Activated CD4-positive, alpha-beta memory T cell treated with anti-CD3 and anti-CD28 coated beads for 36 hours (primary cell): Measurements from ENCODE around the gene LTF. TPM values are rescaled to one million over a fixed set of nuclear protein-coding genes. Genes with fewer than 3 reads are reported as not detected.
A peak's percentile ranks its signal among the peaks of the same experiment; 100 is the strongest.

ENCODE experiments used
- CTCF ChIA-PET: fragments of 350-600 bp; sonication (Branson Sonifier 250); formaldehyde crosslinking; loops from one replicate; lab custom pipeline; 2021; ENCODE audit warnings: antibody characterized with exemption, inconsistent platforms; lab: Charles Lee
- POLR2A ChIA-PET: fragments of 350-600 bp; sonication (Branson Sonifier 250); formaldehyde crosslinking; loops from one replicate; lab custom pipeline; 2021; ENCODE audit warnings: antibody characterized with exemption; lab: Charles Lee
- DNase-seq: peaks from one replicate; pipeline ENCODE4 v3.0.0-alpha.2; 2020
- H3K27ac Mint-ChIP-seq: one replicate; pipeline ENCODE4 v1.8.0; 2021; ENCODE audit warnings: mixed read lengths
- H3K27me3 Mint-ChIP-seq: one replicate; pipeline ENCODE4 v1.8.0; 2021; ENCODE audit warnings: mixed read lengths
- H3K36me3 Mint-ChIP-seq: one replicate; pipeline ENCODE4 v1.8.0; 2021; ENCODE audit warnings: mixed read lengths
- H3K4me1 Mint-ChIP-seq: one replicate; pipeline ENCODE4 v1.8.0; 2021; ENCODE audit warnings: low read depth, mixed read lengths
- H3K4me3 Mint-ChIP-seq: one replicate; pipeline ENCODE4 v1.8.0; 2021; ENCODE audit warnings: mild to moderate bottlenecking, mixed read lengths
- H3K9me3 Mint-ChIP-seq: one replicate; pipeline ENCODE4 v1.8.0; 2021; ENCODE audit warnings: mixed read lengths
- intact Hi-C: fragments of 100-400 bp; cut with micrococcal nuclease; formaldehyde crosslinking; loops from one replicate; pipeline ENCODE4 v1.15.1; 2023
- total RNA-seq, 2 experiments: library from RNA; stranded (reverse); gene quantifications; one replicate each; pipeline ENCODE4 v1.2.3, GENCODE V29; 2021

The LTF gene
- total RNA-seq, 2 experiments from 2014 or later, result not detected

- Mint-ChIP-seq H3K9me3 (no peaks in the 10 kb centered on the region), H3K27me3 (no peaks in the 10 kb centered on the region), H3K27ac (no peak overlapping the region), H3K4me1 (peaks cover 11% of the 10 kb centered on the region), H3K4me3 (no peak overlapping the region), H3K36me3 (no peaks in the 10 kb centered on the region)
- ChIA-PET POLR2A (interaction anchor here (1.2 kb wide), 2 partner anchors 120 to 140 kb away, joined by 4 read pairs; no protein-coding TSS in a partner anchor), CTCF (interaction anchor here (0.6 to 7.0 kb wide), 47 partner anchors 9 to 1522 kb away, joined by 3 to 250 read pairs (median 7); partner anchors contain the start of genes ALS2CL, CCR1, CCR5AS and CCRL2)
- intact Hi-C loops, result loop anchor here (5.0 kb wide), 2 partner anchors 48 to 208 kb away; no protein-coding TSS in a partner anchor
- no peak for DNase-seq
These were observed 24.7 kb upstream of the LTF start for GRCh38 chr3:46489381-46489780.

GRCh38 chr3:46488735-46489361 lies 24.1 kb upstream of the LTF start:
- Mint-ChIP-seq H3K9me3 (no peaks in the 10 kb centered on the region), H3K27ac (no peak overlapping the region), H3K4me1 (peaks cover 11% of the 10 kb centered on the region), H3K36me3 (no peaks in the 10 kb centered on the region), H3K4me3 (peak overlapping the region; percentile 21), H3K27me3 (no peaks in the 10 kb centered on the region)
- intact Hi-C loops, result loop anchor here (1.0 to 5.0 kb wide), 4 partner anchors 48 to 208 kb away; no protein-coding TSS in a partner anchor
- DNase-seq, result peak; percentile 96
- ChIA-PET CTCF (interaction anchor here (0.6 to 7.0 kb wide), 83 partner anchors 9 to 1522 kb away, joined by 3 to 250 read pairs (median 5); partner anchors contain the start of genes ALS2CL, CCR1, CCR5AS and CCRL2), POLR2A (interaction anchor here (1.2 kb wide), 2 partner anchors 119 to 141 kb away, joined by 4 read pairs; no protein-coding TSS in a partner anchor)

GRCh38 chr3:46485779-46486175 lies 21.1 kb upstream of the LTF start:
- no peaks in the 10 kb centered on the region for H3K36me3 Mint-ChIP-seq
- peaks cover 11% of the 10 kb centered on the region for H3K4me1 Mint-ChIP-seq
- DNase-seq, result no peak
- CTCF ChIA-PET, result interaction anchor here (1.0 to 4.2 kb wide), 3 partner anchors 16 to 144 kb away, joined by 3 to 16 read pairs (median 3); no protein-coding TSS in a partner anchor
- H3K4me3 Mint-ChIP-seq, result no peak overlapping the region
- no peak overlapping the region for H3K27ac Mint-ChIP-seq
- no peaks in the 10 kb centered on the region for H3K9me3 Mint-ChIP-seq
- no peaks in the 10 kb centered on the region for H3K27me3 Mint-ChIP-seq
- intact Hi-C loops, result loop anchor here (5.0 kb wide), 2 partner anchors 52 to 212 kb away; no protein-coding TSS in a partner anchor
- POLR2A ChIA-PET, result no interaction called here

- no peak overlapping the region for H3K4me3 Mint-ChIP-seq
- ChIA-PET CTCF (interaction anchor here (1.0 to 4.2 kb wide), 3 partner anchors 17 to 145 kb away, joined by 3 to 16 read pairs (median 3); no protein-coding TSS in a partner anchor), POLR2A (no interaction called here)
- intact Hi-C loops, result loop anchor here (5.0 kb wide), 2 partner anchors 52 to 212 kb away; no protein-coding TSS in a partner anchor
- no peaks in the 10 kb centered on the region for H3K27me3 Mint-ChIP-seq
- DNase-seq, result no peak
- H3K9me3 Mint-ChIP-seq, result no peaks in the 10 kb centered on the region
- H3K4me1 Mint-ChIP-seq, result peaks cover 11% of the 10 kb centered on the region
- H3K27ac Mint-ChIP-seq, result no peak overlapping the region
- no peaks in the 10 kb centered on the region for H3K36me3 Mint-ChIP-seq
These were observed 20.4 kb upstream of the LTF start for GRCh38 chr3:46484911-46485778.

- intact Hi-C loops, result no loop called here
- CTCF ChIA-PET, result interaction anchor here (0.6 to 4.2 kb wide), 4 partner anchors 62 to 405 kb away, joined by 3 to 16 read pairs (median 6); no protein-coding TSS in a partner anchor
- no peaks in the 10 kb centered on the region for H3K36me3 Mint-ChIP-seq
- peaks cover 6% of the 10 kb centered on the region for H3K4me1 Mint-ChIP-seq
- H3K9me3 Mint-ChIP-seq, result no peaks in the 10 kb centered on the region
- H3K27me3 Mint-ChIP-seq, result no peaks in the 10 kb centered on the region
- no peak overlapping the region for H3K4me3 Mint-ChIP-seq
- no peak overlapping the region for H3K27ac Mint-ChIP-seq
- DNase-seq, result no peak
- POLR2A ChIA-PET, result no interaction called here
These were observed 19.7 kb upstream of the LTF start for GRCh38 chr3:46484388-46484787.

GRCh38 chr3:46483825-46484224 lies 19.1 kb upstream of the LTF start:
- no peak for DNase-seq
- no peaks in the 10 kb centered on the region for H3K36me3 Mint-ChIP-seq
- peaks cover 1% of the 10 kb centered on the region for H3K4me1 Mint-ChIP-seq
- peaks cover 3% of the 10 kb centered on the region for H3K27me3 Mint-ChIP-seq
- H3K9me3 Mint-ChIP-seq, result no peaks in the 10 kb centered on the region
- H3K27ac Mint-ChIP-seq, result no peak overlapping the region
- CTCF ChIA-PET, result interaction anchor here (0.6 to 4.2 kb wide), 4 partner anchors 63 to 405 kb away, joined by 3 to 16 read pairs (median 6); no protein-coding TSS in a partner anchor
- no peak overlapping the region for H3K4me3 Mint-ChIP-seq
- intact Hi-C loops, result no loop called here
- POLR2A ChIA-PET, result no interaction called here

- H3K27ac Mint-ChIP-seq, result no peak overlapping the region
- no peak overlapping the region for H3K4me3 Mint-ChIP-seq
- CTCF ChIA-PET, result interaction anchor here (1.7 to 4.2 kb wide), 2 partner anchors 75 to 147 kb away, joined by 9 to 16 read pairs; no protein-coding TSS in a partner anchor
- DNase-seq, result no peak
- peaks cover 11% of the 10 kb centered on the region for H3K27me3 Mint-ChIP-seq
- H3K36me3 Mint-ChIP-seq, result no peaks in the 10 kb centered on the region
- POLR2A ChIA-PET, result no interaction called here
- H3K9me3 Mint-ChIP-seq, result no peaks in the 10 kb centered on the region
- H3K4me1 Mint-ChIP-seq, result no peaks in the 10 kb centered on the region
- intact Hi-C loops, result no loop called here
These were observed 18.1 kb upstream of the LTF start for GRCh38 chr3:46482632-46483350.

GRCh38 chr3:46481636-46482035 lies 16.9 kb upstream of the LTF start:
- Mint-ChIP-seq H3K27me3 (peaks cover 15% of the 10 kb centered on the region), H3K4me1 (no peaks in the 10 kb centered on the region), H3K4me3 (no peak overlapping the region), H3K36me3 (no peaks in the 10 kb centered on the region), H3K27ac (no peak overlapping the region), H3K9me3 (no peaks in the 10 kb centered on the region)
- CTCF ChIA-PET, result no interaction called here
- POLR2A ChIA-PET, result no interaction called here
- no peak for DNase-seq
- intact Hi-C loops, result no loop called here

GRCh38 chr3:46480491-46481195 lies 15.9 kb upstream of the LTF start:
- H3K4me3 Mint-ChIP-seq, result no peak overlapping the region
- ChIA-PET CTCF (interaction anchor here (0.6 to 1.2 kb wide), 3 partner anchors 8 to 555 kb away, joined by 3 to 6 read pairs (median 3); no protein-coding TSS in a partner anchor), POLR2A (no interaction called here)
- H3K4me1 Mint-ChIP-seq, result no peaks in the 10 kb centered on the region
- no peak for DNase-seq
- intact Hi-C loops, result no loop called here
- no peaks in the 10 kb centered on the region for H3K36me3 Mint-ChIP-seq
- no peak overlapping the region for H3K27ac Mint-ChIP-seq
- no peaks in the 10 kb centered on the region for H3K9me3 Mint-ChIP-seq
- peaks cover 15% of the 10 kb centered on the region for H3K27me3 Mint-ChIP-seq

GRCh38 chr3:46479696-46480095 lies 15.0 kb upstream of the LTF start:
- H3K9me3 Mint-ChIP-seq, result peaks cover 8% of the 10 kb centered on the region
- no peaks in the 10 kb centered on the region for H3K36me3 Mint-ChIP-seq
- POLR2A ChIA-PET, result no interaction called here
- intact Hi-C loops, result no loop called here
- CTCF ChIA-PET, result interaction anchor here (1.0 to 1.2 kb wide), 2 partner anchors 9 to 21 kb away, joined by 3 to 6 read pairs; no protein-coding TSS in a partner anchor
- no peak overlapping the region for H3K4me3 Mint-ChIP-seq
- no peak for DNase-seq
- no peaks in the 10 kb centered on the region for H3K4me1 Mint-ChIP-seq
- H3K27ac Mint-ChIP-seq, result no peak overlapping the region
- peaks cover 15% of the 10 kb centered on the region for H3K27me3 Mint-ChIP-seq

- H3K27ac Mint-ChIP-seq, result no peak overlapping the region
- ChIA-PET POLR2A (no interaction called here), CTCF (interaction anchor here (1.3 kb wide), 1 partner anchor 9 kb away, joined by 6 read pairs; no protein-coding TSS in a partner anchor)
- intact Hi-C loops, result no loop called here
- peaks cover 17% of the 10 kb centered on the region for H3K27me3 Mint-ChIP-seq
- no peak overlapping the region for H3K4me3 Mint-ChIP-seq
- no peak for DNase-seq
- no peaks in the 10 kb centered on the region for H3K4me1 Mint-ChIP-seq
- H3K9me3 Mint-ChIP-seq, result peaks cover 14% of the 10 kb centered on the region
- H3K36me3 Mint-ChIP-seq, result peaks cover 4% of the 10 kb centered on the region
These were observed 14.3 kb upstream of the LTF start for GRCh38 chr3:46479021-46479420.
